Inflammatory macrophage (primary cell): Measurements from ENCODE around the gene DGKB.

Experiments
- DNase-seq, 2 donors: peaks; one replicate each; pipeline ENCODE4 v3.0.0-alpha.2; 2020 to 2022

The DGKB gene

DNA sequence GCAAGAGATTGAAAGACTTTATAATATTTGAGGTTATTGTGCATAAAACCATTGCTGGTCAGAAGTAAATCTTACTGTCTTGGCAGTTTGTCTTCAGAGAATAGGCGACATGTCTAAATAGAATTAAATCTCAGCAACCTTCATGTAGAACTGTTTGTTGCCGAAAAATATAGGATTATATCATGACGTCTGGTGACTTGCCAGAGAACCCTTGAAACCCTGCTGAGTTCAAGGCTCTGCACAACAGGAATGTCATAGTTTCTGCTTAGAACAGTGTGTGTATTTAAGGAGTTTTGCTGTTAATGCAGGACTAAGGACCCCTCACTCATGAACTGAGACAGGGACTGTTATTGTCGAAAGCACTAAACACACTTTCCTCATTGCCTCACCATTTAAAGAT, 706.7 kb downstream of the DGKB start:
- DNase-seq: no peak

DNA sequence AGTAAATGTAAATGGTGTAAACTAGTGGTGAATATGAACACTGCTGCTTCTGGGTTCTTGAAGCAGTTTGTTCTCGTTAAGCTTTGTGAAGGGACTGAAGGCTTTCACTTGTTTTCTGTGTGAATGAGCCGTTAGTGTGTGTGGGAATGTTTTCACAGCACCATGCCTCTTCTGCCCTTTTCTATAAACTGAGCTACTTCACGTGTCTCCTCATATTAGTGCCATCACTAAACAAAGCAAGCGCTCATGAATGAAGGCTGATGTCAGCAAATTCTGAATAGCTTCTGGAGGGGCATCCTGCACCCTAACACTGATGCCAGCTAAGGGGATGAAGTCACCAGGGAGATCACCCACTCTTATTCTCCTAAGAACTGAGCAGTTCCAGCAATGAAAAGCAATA, 707.5 kb downstream of the DGKB start:
- no peak for DNase-seq

DNA sequence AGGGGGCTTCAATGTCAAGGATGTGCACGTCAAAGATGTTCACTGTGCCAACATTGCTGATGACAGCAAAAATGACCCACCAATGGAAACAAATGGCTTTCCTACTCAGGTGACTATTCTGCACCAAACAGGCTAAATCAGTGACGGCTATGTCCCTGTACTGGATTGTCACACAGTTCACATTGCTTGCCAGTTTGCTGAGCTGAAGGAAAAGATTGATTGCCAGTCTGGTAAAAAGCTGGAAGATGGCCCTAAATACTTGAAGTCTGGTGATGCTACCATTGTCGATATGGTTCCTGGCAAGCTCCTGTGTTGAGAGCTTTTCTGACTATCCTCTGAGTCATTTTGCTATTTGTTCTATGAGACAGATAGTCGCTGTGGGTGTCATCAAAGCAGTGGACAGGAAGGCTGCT, 710.9 kb downstream of the DGKB start:
- DNase-seq: no peak

DNA sequence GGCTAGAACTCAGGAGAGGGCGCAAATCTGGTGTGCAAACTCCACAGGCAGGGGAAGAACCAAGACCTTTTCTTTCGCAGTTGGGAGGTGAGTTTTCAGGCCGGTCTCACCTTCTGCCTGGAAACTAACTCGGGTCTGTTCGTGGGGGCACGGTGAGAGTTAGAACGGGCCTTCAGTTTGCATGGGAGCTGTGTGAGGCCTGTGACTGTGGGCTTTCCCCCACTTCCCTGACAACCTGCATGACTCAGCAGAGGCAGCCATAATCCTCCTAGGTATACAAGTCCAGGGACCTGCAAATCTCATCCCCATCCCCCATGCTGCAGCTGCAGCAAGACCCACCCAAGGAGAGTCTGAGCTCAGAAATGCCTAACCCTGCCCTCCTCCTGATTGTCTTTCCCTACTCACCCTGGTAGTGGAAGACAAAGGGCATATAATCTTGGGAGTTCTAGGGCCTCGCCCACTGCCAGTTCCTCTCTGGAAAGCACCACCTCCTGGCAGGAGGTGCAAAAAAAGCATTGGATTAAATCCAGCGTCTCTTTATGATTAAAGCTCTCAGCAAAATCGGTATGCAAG, 718.2 kb downstream of the DGKB start:
- no peak for DNase-seq

DNA sequence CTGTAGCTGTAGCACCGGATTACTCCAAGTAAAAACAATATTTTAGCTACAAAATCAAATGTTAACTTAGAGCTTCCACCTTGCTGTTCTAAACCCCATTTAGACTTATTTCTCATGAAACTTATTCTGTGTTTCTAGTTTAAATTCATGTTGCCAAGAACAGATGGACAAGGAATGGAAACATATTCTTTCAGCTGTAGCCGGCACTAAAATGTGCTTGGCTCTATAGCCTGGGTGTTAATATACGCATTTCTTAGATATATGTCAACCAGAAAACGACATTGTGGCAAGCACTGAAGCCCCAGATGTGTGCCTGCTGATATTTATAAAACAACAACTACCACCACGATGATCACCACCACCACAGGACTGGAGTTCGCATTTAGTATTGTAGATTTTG, 722.8 kb downstream of the DGKB start:
- no peak for DNase-seq

DNA sequence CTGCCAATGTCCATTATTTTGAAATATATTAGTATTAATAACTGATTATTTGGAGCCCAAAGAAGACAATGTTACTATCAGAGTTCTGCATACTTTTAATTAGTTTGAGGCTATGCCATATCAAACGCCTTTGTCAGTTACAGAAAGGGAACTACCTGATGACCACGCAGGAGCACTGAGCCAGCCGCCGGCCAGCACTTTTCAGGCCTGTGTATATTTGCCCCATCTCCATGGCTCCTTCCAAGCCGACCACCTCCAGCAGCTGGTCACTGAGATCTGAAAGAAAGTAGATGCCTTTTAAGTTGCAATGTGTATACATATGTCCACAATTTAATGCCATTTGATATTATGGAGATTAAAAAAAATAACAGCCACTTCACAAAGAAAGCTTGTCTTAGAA, 724.7 kb downstream of the DGKB start:
- no peak for DNase-seq

DNA sequence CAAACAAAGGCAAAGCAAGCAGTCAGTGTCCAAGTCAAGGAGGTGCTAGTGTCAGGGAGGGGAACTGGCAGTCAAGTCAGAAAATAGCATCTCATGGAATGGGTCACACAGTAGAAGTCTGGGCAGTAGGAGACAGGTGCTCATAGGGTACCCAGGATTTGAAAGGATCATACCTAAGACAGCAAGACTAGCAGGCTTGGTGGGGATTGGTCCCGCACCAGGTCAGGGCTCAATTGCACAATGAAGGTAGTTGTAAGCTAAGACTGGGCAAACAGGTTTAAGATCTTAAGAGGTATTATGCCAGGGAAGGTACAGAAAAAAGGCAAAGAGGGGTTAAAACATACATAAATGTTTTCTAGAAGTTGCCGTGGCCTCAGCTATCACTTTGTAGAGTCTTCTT, 731.7 kb downstream of the DGKB start:
- DNase-seq: no peak

DNA sequence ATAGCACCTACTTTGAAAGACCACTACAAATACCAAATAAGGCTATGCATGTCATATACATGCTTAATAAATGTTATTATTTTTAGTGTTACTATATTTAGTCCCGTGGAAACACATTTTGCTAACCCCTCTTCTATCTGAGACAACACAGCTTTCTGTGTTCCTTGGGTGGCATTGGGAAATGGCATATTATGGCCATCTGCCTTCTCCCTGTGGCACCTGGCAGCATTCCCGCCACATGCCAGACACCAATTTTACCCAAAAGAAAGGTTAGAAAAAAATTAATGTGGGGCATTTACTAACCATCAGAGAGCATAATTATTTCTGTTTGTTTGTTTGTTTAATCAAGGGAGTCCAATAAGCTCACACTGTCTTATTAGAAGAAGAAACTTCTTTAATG, 744.4 kb downstream of the DGKB start:
- no peak for DNase-seq

DNA sequence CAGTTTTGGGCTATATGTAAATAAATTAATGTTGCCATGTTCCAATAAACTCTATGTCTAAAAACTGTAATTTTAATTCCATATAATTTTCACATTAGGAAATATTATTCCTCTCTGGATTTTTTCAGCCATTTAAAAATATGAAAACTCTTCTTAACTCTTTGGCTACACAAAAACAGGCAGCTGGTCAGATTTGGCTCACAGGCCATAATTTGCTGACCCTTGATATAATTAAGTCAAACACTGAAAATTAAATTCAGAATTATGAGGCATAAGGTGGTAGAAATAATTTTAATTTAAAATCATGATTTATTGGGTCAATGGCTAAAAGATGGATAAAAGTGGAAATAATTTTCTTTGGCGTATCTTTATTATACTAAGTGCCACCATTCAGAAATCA, 746.1 kb downstream of the DGKB start:
- DNase-seq: no peak

DNA sequence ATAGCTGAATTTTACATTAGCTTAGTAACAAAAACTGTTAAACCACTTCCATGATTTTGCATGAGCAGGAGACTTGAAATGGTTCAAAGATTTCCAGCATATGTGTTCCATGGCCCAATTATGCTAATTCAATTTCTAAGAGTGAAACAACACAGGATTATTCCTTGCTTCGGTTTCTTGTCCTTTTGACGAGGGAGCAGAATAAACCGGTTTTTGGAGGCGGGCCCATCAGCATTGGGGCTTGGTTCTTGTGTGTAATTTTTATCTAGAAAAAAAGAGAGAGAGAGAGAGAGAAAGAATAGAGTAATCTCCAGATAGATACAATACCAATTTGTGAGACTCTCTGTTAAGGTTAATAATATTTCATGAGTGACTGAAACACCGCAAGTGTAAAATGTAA, 753.6 kb downstream of the DGKB start:
- DNase-seq: no peak

DNA sequence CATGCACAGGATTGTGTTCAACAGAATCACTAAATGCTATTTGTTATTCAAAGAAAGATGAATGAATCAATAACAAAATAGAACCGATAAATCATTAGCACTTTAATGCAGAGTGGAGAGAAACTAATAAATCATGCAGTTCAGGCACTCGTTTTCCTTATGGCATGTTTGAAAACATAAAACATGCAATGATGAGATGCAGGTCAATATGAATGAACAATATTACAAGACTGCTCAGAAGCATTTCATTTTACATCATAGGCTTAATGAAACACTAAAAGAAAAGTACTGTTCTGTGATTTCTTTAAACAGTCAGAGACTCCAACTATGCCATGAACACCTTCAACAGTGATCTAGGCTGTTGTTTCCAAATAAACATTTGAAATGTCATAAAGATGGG, 755.0 kb downstream of the DGKB start:
- DNase-seq: no peak

DNA sequence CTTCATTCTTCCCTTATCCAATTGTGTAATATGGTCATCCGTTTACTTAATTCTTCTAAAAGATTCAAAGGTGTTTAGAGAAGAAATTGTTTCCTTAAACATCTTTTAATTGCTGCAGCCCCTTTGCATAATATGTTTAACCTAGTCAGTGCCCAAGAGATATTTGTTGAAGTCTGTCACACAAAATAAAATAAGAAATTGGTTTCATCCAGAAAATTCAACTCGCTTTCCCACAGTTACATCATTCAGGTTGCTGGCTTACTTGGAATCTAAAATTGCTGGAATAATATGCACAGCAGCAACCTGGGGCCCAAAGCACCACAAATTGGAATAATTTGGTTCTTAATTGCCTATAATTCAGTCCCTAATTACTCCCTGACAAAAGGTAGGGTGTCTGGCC, 758.0 kb downstream of the DGKB start:
- DNase-seq: no peak

DNA sequence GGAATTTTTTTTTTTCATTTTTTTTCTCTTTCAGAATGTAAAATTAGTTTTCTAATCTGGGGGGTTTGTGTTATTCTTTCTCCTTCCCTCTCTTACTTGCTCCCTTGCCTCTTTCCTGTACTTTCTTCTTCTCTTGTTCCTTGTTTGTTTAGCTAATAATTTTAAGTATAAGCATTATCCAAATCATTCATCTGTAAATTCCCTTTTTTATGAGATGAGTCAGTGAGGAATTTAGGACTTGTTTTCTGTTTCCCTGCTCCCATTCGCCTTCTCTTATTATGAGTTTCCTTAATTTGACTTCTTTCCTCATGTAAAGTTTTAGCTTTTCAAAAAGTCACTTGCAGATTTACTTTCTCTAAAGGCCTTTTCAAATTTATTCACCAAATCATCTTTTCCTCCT, 758.4 kb downstream of the DGKB start:
- no peak for DNase-seq

DNA sequence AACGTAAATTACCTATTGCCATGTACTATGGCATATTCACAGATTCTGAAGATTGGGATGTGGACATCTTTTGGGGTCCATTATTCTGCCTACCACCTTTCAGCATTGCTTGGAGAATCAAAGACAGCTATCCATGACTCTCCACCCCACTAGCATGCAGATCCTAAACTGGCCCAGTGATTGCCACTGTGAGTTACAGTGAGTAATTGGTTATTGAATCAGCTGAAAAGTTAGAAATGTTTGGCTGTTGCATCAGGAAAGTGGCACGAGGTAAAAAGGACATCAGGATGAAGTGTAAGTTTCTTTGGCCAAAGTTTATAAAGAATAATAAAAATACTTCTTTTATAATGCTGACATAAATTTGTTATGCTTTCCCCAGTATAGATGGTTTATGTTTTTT, 764.9 kb downstream of the DGKB start:
- no peak for DNase-seq

DNA sequence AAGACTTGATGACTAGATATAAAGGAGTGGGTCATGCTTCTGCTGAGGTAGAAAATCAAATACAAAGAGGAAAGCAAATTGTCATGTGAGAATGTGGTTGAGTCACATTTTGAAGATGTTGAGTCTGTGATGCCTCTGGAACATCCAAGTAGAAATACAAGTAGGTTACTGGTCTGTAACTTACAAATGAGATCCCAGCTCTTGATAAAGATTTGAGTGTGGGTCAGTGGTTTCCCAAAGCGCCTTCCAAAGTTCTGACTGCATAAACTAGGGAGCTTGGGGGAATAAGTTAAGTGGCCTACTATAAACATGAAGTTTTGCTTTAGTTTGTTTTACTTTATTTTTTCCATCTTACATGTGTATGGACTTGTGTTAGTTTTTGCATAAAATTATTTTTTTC, 768.8 kb downstream of the DGKB start:
- no peak for DNase-seq

DNA sequence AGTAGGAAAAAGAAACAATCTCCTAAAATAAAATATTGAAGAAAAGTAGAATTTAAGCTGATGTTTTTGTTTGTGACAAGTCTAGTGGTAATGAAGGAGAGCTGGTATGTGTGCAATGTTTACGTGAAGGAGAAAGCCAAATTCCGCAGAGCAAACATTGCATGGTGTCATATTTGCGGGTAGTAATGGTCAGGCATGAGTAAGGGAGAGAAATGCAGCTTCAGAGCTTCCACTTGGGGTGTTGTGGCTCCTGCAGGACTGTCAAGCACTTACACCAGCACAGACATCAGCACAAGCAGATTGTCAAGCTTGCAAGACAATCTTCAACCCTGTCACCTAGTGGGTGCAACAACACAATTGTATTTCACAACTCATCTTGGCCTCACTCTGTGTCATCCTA, 776.6 kb downstream of the DGKB start:
- DNase-seq: no peak

DNA sequence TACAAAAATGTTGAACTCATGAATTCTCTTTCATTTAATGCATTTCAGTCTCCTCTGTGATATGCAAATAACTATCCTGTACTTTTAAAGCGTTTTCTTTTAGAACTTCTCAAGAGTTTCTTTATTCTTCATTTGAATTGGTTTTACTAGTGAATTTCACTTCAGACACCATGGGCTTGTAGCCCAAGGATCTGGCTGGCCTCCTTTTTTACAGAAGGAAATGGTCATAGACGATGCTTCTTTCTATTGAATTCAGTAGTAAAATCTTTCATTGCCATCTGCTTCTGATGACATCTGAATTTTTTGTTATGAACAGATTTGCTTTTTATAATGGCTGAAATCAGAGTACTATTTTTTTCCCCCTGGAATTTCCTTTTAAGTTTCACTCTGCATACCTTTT, 777.8 kb downstream of the DGKB start:
- DNase-seq: no peak

DNA sequence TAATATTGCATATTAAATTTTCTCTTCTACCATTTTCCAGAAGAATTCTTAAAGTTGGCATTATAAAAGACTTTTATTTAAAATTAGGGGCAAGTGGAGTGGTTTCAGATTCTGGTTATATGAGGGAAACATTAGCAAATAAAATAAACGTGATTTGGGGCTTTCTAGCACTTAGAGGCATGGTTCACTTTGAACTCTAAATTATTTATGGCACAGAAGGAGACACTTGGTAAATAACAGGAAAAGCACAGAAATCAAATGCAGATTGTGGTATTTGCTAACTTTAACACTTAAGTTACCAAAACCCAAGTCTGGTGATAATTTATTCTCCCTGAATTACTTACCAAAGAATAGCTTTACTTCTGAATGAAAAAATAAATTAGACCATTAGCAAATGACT, 778.6 kb downstream of the DGKB start:
- no peak for DNase-seq

DNA sequence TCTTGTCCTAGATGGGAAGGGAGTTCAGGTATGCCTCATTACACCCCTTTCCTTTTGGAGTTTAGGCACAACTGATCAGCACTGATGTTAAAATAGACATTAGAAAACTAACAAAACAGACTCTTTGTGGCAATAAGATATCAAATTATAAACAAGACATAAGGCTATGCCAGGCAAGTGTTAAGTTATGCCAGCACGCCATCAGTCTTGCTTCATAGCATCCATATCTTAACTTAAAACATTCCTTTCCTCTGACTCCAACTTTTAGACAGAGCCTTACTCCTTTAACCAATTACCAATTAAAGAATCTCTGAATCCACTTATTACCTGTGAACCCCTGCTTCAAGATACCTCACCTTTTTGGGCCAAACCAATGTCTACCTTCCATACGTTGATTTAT, 786.9 kb downstream of the DGKB start:
- DNase-seq: no peak

DNA sequence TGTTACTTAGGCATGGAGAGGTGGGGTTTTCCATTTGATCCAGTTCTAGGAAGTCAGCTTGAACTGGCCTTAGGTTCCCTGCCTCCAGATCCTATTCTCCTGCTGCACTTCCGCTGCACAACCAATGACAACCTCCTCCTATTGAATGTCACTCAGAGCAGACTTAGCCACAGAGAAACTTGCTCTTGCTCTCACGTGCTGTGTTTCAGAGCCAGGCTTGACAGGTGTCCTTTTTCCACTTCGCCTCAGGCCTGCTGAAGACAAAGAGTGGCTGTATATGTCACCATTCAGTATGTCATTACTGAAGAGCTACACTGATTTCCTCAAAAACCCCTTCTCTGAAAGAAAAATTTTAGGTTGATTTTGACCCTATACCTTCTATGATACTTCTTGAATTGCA, 797.7 kb downstream of the DGKB start:
- no peak for DNase-seq

DNA sequence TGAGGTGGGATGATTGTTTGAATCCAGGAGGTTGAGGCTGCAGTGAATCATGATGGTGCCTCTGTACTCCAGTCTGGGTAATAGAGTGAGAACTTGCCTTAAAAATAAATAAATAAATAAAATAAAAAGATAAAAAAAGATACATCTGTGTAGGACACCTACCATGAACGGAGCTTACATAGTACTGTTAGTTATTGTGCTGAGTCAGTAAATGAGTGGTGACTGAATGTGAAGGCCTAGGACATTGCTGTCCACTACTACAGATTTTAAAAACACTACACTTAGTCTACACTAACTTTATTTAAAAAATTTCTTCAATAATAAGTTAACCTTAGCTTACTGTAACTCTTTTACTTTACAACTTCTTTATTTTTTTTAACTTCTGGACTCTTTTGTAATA, 806.4 kb downstream of the DGKB start:
- DNase-seq: no peak

DNA sequence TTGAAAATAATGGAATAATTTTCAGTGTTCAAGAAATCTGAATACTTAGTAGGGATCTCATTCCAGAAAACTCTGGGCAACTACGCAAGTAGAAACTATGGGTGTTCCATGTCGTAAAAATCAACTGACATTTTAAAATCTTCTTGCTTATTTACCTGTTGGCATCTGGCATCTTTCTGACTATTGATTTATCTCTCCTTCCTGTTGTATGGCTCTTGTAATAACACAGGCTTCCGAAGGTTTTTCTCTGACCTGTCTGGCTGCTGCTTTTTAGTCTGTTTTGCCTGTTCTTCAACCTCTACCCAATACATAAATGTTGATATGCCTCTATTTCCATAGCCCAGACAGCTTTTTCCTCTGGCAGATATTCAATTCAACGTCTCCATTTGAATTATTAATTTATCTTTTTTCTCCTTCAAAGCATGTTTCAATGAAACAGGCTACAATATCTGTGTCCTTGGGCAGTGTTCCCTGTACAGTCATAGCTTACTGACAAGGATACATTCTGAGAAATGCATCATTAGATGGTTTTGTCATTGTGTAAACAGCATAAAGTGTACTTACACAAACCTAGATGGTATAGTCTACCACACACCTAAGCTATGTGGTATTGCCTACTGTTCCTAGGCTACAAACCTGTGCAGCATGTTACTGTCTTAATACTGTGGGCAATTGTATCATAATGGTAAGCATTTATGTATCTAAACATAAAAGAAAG, 807.2 kb downstream of the DGKB start:
- DNase-seq: no peak
